Measurements from ENCODE around the gene MXD1. TPM values are rescaled to one million over a fixed set of nuclear protein-coding genes. Genes with fewer than 3 reads are reported as not detected.

MXD1 gene
- total RNA-seq, 1 experiment from 2014 or later, result 1.6 TPM

DNA sequence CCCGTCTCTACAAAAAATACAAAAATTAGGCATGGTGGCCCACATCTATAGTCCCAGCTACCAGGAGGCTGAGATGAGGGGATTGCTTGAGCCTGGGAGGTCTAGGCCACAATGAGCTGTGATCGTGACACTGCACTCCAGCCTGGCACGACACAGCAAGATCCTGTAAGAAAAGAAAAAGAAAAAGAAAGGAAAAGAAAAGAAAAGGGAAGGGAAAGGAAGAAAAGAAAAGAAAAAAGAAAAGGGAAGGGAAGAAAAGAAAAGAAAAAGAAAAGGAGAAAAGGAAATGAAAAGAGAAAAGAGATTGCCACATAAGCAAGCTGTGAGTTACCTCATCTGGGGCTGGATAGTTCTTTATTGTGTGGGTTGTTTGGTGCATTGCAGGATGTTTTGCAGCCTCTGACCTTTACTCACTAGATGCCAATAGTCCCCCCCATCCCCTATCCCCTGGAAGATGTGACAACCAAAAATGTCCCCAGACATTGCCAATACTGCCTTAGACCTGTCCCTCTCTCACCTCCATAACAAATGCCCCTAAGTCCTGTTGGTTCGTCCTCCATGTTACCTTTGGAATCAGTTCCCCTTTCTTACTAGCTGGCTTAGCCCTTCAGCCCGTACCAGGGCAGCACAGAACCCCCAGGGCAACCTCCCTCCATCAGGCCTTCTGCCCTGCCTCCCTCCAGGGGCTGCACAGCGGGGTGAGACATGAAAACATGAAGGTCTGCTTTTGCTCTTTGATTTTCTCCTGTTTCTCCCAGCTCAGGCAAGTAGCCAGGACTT, 37.6 kb downstream of the MXD1 start:
- no peak for DNase-seq (ENCODE audit: low spot score)

DNA sequence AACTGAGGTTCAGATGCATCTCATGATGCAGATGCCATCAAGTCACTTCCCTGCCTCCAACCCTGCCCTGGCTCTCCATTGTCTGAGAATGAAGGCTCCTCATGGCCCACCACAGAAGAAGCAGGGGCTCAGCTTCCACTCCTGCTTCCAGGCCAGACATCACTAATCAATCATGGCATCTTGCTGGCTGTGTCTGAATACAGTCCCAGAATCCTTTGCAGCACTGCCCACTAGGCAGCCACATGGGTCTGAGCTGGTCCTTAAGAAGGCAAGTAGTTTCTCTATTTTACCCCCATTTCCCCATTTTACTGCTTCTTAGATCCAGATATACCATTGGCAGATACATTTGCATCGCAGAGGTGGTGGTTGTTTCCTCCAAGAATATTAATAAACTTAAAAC, 39.2 kb downstream of the MXD1 start:
- no peak for DNase-seq (ENCODE audit: low spot score)

DNA sequence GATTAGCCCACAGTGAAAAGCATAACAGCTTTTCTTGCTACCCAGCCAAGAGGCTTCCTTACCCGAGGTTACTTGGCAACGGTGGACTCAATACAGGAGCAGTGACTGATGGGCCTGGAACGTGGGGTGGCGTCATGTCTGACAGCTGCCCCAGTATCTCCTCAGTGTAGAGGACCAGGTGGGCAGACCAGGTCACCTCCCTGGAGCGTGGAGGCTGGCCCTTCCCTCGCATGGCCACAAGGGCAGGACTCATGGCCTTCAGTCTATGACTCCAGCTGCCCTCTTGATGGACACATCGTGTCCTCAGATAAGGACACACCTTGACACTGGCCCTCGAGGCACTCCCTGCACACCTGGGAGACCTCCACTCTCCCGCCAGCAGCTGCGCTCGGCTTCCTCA, 40.1 kb downstream of the MXD1 start:
- no peak for DNase-seq (ENCODE audit: low spot score)

DNA sequence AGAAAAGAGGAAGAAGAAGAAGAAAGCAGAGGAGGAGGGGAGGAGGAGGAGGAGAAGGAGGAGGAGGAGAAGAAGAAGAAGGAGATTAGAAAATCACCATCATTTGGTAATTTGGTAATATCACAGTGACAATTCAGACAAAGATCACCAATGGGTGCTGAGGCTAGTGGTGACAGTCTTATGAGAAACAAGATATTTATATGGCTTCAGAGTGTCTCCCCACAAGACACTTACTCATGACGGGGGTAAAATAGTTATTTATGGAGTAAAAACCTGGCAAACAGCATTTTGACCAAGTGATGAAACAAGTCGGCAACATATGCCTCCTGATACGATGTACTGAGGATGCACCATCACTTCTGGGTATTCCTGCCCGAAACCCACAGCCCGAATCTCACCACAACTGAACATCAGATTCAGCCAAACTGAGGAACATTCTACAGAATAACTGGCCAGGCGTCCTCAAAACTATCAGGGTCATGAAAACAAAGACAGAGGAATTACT, 41.6 kb downstream of the MXD1 start:
- no peak for DNase-seq (ENCODE audit: low spot score)

DNA sequence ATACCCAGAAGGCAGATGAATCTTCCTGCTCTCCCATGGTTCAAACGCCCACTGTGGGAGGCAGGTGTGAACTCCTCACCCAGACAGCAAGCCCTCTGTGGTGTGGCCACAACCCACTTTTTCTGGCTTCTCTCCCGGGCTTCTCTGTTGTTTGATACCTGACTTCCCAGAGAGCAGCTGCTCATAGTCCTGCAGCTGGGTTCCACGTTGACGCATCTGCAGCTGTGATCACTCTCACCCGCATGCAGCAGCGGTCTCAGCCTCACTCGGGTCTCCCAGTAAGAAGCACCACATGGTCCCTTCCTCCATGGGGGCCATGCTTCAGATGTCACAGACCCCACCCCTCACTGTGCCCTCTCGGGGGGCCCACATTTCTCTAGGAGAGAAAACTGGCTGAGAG, 43.1 kb downstream of the MXD1 start:
- DNase-seq (ENCODE audit: low spot score), result no peak

DNA sequence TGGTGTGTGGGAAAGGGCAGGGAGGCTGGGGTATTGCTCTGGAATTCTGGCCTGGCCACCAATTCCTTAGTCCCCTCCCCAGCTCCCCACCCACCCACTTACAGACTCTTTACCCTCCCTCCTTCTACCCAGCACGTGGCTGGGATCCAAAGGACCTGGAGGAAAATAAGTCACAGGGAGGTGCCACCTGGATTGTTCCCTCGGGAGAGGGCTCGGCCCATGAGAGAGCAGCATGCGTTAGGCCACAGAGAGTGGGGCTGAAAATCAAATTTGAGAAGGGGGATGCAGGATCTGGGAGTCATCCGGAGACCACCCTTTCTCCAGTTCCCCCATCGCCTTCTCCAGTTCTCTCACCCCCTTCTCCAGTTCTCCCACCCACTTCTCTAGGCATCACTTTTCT, 43.6 kb downstream of the MXD1 start:
- DNase-seq (ENCODE audit: low spot score), result no peak

DNA sequence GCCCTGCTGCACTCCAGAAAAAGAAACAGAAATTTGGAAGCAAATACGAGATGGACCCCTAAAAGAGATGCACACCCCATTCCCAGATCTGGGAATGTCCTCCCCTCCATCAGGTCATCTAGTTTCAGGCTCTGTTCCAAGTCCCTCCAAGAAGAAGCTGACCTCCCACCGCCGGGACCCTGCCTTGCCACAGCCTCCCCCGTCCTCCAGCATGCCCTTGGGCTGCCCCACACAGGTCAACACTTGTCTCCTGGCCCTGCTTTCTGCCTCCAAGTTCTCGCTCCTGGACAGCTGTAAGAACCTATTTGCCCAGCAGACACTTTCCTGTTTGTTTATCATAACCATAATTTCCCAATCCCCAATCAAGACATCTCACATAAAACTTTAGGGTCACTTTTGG, 44.5 kb downstream of the MXD1 start:
- no peak for DNase-seq (ENCODE audit: low spot score)

DNA sequence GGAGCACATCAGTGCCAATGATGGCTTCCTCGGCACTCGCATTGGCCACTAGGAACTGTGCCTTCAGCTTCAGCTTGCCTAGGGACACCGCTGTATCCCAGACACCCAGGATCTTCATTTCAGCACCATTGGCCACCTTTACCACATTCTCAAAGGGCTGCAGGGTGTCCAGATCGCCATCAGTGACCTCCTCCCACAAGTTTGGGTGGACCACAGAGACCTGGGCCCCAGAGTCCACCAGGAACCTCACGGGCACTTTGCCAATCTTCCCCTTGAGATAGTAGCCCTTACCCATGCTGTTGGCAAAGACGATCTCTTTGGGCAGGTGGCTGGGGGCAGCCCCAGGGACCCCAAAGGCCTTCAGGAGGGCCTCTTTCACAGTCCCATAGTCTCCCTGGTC, 45.9 kb downstream of the MXD1 start:
- no peak for DNase-seq (ENCODE audit: low spot score)

DNA sequence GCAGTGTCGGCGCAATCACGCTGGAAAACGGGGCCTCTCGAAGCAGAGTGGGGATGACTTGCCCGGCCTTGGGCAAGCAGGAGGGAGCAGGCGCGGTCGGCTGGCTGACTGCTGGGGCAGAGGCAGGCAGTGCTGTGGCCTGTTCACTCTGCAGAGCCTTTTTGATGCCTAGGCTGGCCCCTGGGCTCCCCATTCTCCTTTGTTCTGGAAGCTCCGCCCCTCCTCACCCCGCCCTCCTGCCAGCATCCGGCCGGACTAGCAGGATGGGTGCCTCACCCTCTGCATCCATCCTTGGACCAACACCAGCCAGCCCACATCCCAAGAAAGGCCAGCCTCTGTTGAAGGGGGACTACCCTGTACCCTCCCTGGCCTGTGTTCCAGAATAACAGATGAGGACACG, 46.6 kb downstream of the MXD1 start, which contains the start of gene ASPRV1:
TSS of gene ASPRV1 (minus strand) at position 136 of the 400 bp plus-strand sequence. CDS start 195 bp downstream, outside the sequence.
- no peak for DNase-seq (ENCODE audit: low spot score)

DNA sequence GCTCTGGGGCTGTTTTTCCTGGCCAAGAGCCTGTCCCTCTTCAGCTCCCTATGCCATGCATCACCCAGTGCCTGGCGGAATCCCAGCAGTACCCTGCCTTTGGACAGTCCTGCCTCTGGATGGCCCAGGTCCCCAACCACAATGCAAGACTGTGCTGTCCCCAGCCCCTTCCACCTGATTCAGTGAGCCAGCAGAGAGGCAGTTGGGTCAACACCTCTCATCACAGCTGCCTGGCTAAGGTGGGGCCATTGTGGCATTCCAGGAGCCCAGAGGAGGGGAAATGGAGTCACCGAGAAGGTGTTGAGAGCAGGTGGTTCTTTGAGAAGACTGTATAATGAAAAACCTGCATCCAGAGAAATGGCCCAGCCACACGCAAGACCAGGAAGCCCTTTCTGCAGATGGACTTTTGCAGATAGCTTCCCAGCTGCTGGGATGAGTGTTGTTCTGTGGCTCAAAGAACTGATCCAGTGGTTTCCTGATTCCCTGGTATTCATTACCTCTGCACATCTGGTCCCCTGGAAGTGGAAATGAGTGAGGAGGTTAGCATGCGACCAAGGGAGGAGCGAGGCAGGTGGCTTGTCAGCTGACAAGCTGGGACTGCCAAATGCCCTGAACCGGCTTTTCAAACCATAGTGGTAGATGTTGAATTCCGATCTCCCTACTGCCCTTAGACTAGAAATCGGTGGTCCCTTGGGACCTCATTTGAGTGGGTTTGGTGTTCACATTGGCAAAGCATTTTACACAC, 48.2 kb downstream of the MXD1 start:
- no peak for DNase-seq (ENCODE audit: low spot score)

DNA sequence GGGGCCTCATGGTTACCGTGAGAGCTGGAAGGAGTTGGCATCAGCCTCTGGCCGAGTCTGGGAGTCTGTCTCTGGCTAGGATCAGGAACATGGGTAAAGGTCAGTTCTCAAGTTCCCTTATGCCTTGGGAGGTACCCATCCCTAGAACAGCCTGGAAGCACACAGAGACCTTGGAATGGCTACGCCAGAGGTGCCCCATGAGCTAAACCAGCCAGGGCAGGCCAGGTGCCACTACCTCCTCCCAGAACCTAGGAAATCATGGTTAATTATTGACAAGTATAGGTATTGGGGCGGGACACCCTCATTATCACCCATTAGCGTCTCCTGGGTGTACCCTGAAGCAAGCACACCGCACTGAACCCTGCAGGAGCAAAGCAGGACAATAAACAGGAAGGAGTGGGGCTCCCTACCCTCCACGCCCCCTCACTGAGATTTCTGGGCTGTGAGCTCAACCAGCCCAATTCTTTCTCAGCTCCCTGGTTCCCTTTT, 49.5 kb downstream of the MXD1 start:
- no peak for DNase-seq (ENCODE audit: low spot score)

DNA sequence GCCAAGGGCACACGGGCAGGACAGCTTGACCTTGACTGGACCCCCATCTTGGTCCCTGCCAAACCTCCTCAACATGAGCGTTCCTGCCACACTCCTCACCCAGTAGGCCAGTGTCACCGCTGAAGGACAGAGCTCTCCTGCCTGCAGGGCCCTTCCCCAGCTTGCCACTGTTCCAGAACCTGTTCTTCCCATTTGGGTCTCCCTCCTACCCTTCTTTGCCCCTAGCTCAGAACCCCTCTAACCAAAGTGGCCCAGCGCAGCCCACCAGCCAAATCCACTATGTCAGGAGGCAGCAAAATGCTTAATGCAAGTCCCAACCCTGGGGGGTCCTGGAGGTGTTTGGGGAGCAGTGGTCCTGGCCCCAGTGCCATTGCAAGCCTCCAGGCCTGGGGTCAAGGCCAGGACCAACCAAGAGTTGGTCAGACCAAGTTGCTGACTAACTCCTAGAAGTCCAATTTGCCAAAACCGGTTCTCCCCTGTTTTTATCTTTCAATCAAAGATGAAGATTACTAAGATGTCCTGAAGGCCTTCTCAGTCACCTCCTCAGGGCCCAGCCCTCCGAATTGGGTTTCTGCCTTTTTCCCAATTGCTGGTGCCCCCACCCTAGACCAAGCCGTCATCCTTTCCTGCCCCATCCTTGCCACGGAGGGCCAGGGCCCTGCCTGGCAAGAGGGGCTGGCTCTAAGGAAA, 51.0 kb downstream of the MXD1 start:
- no peak for DNase-seq (ENCODE audit: low spot score)

DNA sequence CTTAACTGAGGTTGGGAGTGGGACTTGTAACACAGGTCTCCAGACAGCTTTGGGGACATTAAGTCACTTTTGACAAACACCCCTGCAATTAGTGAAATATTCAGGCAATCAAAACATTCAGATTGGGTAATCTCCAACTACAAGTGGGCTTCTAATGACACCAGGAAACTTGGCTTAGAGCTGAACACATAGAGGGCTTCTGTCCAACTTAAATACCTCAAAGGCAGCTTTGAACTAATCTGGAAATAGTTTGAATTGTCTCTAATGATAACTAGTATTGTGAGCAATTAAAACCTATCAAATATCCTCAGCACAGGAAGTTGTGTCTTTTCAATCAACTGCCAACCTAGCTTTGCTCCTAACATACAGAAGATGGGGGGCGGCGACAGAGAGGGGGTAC, 51.6 kb downstream of the MXD1 start:
- no peak for DNase-seq (ENCODE audit: low spot score)

DNA sequence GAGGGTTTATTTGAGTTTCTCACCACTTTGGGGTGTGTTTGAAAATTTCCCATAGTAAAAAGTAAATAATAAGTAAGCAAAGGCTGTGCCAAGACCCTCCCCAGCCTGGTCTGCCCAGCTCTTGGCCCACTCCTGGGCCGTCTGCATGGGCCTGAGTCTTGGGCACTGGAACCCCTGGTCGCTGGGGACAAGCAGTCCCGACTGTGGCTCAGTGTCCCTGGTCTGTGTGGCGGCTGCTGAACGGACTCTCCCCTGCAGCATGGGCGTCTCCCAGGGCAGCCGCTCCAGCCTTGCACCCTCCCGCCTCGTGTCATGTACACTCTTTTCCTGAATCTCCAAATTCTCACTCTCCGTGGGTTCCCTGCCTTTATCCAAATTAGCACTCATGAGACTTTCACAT, 53.7 kb downstream of the MXD1 start:
- no peak for DNase-seq (ENCODE audit: low spot score)

DNA sequence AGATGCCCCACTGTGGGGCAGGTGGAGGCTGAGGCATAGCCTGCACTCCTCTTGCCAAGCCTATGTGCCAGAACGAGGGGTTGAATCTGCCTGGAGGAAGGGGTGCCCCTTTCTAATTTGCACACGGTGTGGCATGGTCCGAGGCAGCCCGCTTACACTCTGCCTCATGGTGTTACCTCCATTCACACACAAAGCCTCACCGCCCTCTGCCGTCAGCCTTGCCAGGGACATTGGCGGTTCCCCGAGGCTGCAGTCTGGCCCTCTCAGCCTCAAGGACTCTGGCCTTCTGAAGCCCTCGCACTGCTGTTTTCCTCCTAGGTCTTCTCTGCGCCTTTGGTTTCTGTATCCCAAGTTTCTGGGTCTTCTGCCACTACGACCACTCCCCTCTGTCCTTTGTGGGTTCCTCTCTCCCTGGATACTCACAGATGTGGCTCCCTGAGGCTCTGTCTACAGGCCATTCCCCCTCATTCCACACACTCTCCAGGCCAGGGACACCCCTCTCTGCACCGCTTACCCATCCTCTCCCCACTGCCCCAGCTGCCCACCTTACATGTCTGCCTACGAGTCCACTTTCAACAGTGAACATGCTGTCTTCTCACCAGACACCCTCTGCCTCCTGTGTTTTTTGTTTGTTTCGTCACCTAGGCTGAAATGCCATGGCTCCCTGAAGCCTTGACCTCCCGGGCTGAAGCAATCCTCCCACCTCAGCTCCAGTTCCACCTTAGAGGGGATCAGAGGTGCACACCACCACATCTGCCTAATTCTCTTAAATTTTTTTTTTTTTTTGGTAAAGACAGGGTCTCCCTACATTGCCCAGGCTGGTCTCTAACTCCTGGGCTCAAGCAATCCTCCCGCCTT, 54.4 kb downstream of the MXD1 start:
- no peak for DNase-seq (ENCODE audit: low spot score)

DNA sequence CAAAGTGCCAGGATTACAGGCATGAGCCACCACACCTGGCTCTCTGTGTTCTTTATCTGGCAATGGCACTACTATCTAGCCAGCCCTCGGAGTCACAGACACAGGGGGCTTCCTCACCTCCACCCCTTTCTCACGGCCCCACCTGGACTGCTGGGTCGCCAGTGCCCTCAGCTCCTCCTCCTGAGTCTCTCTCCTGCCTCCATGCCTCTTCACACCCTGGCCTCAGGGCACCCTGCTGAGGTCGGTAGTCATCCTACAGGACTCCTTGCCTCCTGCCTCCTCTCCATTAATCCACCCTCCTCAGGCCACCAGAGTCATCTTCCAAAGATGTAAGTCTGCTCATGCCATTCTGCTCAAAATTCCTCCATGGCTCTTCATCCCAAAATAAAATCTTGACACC, 55.1 kb downstream of the MXD1 start:
- DNase-seq (ENCODE audit: low spot score), result no peak

DNA sequence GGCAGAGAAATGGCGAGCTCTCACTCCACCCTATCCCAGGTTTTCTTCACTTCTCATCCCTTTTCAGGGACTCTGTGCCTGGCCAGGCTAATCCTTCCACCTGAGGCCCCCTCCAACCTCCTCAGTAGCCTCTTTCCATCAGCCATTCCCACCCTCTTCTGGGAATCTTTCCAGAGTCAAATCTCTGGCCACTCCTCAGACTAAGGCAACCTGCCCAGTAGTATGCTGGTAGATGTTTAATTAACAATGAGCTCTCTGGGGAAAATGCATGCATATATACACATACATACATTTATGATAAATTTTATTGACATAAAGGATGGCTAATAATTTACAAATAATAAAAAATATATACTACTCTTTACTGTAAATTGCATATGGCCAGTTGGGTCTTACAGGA, 57.9 kb downstream of the MXD1 start:
- DNase-seq (ENCODE audit: low spot score), result no peak

DNA sequence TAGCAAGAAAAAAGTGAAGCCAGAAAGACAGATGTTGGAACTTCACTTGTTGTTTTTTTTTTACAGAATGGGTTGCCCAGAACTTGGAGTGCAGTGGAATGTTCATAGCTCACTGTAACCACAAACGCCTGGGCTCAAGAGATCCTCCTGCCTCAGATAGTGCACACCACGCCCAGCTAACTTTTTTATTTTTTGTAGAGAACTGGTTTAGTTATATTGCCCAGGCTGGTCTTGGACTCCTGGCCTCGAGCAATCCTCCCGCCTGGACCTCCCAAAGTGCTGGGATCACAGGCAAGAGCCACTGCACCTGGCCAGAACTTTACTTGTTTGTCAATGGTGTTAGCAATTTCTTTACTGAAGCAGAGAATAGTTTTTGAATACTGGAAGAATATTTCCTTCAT, 58.4 kb downstream of the MXD1 start:
- DNase-seq (ENCODE audit: low spot score), result no peak

DNA sequence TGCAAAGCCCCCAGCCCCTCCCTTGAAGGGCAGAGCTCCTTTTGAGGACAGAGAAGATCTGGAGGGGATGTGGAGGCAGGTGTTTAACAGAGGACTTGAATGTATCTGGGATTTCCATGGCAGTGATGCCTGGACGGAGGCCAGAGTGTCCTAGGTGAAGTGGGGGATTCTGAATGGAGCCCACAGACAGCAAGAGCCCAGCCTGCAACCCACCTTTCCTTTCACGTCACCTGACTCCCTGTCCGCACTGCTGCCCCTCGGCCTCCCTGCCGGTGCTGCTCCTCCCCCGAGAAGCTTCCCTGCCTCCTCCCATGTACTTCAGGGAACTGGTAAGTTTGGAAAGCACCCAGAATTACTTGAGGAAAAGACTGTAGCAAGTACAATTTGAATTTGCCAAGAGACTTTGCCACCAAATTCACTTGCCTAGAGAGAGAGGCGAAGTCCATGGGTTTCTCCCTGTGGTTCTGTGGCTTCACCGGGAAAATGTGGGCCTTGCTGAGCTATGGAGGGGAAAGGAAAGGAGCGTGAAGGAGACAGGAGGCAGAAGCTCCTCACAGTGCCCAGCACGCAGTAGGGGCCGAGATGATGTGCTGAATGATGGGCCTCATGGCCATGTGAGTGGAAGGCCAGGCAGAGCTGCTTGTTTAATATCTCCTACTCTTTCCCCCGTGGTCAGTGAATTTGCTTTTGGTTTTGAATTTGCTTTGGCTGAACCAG, 60.4 kb downstream of the MXD1 start:
- no peak for DNase-seq (ENCODE audit: low spot score)

DNA sequence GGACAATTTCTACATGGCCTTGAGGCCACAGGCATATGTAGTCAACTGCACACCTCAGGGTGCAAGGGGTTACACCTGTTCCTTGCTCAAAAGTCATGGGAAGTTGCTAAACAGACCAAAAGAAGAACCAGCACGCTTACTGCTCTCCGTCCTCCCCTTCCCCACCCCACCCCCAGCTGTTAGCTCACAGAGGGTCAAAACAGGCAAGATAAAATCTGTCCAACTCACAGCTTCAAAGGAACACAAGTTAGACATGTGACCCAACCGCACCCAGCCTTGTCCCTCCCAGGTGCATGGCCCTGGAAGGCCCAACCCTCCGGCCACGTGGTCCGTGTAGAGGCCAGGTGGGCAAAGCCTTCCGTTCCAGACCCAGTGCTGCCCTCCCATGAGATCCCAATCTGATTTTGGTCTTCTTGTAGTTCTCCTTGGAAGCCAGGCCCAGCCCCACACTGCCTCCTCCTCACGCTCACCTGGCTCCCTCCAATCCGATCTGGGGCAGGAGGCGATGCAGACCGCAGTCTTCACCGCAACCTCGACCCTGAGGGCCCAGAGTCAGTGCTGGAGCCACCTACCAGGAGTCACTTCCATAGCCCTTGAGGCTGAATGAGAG, 61.0 kb downstream of the MXD1 start:
- no peak for DNase-seq (ENCODE audit: low spot score)
